ENCODE measurements around the gene TMEM50B. TPM values are rescaled to one million over a fixed set of nuclear protein-coding genes. Genes with fewer than 3 reads are reported as not detected.
"Not testable (repeated sequence)": the region's sequence is repeated elsewhere in the genome, so short reads cannot be mapped to it uniquely, and the experiment has no call there.

The TMEM50B gene
- total RNA-seq, 1 donor from 2014 or later, result 32.0 TPM

DNA sequence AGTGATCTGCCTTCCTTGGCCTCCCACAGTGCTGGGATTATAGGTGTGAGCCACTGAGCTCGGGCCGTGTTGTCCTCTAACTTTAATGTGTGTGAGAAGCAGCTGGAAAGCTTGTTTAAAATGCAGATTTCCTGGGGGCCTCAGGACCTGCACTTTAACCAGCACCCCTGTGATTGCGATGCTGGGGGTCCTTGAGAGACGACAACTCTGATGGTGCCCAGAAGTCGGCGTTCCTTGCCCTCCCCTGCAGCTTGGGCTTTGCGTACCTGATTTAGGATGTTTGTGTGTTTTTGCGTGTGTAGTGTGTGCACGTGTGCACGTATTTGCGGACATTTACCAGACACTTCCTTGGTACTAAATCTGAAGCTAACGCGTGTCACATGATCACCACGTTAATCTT, 65.7 kb downstream of the TMEM50B start:
- H3K4me3 ChIP-seq (ENCODE audit: low read depth, low read length), result no peak overlapping the region
- TF ChIP-seq, protein P1, sequence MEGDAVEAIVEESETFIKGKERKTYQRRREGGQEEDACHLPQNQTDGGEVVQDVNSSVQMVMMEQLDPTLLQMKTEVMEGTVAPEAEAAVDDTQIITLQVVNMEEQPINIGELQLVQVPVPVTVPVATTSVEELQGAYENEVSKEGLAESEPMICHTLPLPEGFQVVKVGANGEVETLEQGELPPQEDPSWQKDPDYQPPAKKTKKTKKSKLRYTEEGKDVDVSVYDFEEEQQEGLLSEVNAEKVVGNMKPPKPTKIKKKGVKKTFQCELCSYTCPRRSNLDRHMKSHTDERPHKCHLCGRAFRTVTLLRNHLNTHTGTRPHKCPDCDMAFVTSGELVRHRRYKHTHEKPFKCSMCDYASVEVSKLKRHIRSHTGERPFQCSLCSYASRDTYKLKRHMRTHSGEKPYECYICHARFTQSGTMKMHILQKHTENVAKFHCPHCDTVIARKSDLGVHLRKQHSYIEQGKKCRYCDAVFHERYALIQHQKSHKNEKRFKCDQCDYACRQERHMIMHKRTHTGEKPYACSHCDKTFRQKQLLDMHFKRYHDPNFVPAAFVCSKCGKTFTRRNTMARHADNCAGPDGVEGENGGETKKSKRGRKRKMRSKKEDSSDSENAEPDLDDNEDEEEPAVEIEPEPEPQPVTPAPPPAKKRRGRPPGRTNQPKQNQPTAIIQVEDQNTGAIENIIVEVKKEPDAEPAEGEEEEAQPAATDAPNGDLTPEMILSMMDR (IDR thresholded peaks at IDR 0.05; ENCODE audit: insufficient read depth, low read length, poor library complexity, severe bottlenecking), result no peak

DNA sequence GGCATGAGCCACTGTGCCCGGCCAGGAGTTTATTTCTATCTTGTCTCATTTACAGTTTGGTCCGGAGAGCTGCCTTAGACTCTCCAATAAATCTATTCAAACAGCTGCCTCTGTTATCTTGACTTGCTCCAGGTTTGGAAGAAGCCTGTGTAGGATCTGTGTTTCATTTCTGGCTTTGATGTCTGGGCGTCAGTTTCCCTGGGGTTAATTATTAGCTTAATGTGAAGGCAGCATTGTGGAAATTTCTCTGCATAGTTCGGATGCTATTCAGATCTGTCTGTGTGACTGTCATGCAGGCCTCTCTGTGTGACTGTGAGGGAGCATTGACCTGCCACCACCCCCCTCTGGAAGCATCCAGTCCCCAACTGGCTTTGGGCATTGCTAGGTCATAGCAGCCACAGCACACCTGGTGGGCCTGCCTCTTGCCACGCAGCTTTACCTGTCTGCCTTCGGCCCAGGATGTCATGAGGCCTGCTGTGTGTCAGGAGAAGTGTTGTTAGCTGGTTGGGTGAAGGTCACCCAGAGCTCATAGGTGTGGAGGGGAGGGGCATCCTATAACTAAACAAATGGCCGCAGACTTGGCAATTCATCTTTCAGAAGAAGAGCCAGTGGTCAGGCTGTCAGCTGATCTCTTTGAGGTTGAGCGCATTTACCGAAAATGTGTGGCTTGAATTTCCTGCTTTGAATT, 66.8 kb downstream of the TMEM50B start:
- no peak for DNase-seq (ENCODE audit: low read depth)
- TF ChIP-seq, protein P1 (IDR thresholded peaks at IDR 0.05; ENCODE audit: insufficient read depth, low read length, poor library complexity, severe bottlenecking), result no peak
- H3K4me3 ChIP-seq (ENCODE audit: low read depth, low read length), result no peak overlapping the region
- H3K27me3 ChIP-seq (ENCODE audit: control insufficient read depth, insufficient read depth, low read length), result no peaks in the 10 kb centered on the region
- peaks cover 1% of the 10 kb centered on the region for H3K36me3 ChIP-seq (ENCODE audit: control insufficient read depth, insufficient read depth, low read length)

More for the DNA sequence above, 65.7 kb downstream of the TMEM50B start:
- H3K27me3 ChIP-seq (ENCODE audit: control insufficient read depth, insufficient read depth, low read length), result no peaks in the 10 kb centered on the region
- DNase-seq (ENCODE audit: low read depth), result no peak
- peaks cover 1% of the 10 kb centered on the region for H3K36me3 ChIP-seq (ENCODE audit: control insufficient read depth, insufficient read depth, low read length)

DNA sequence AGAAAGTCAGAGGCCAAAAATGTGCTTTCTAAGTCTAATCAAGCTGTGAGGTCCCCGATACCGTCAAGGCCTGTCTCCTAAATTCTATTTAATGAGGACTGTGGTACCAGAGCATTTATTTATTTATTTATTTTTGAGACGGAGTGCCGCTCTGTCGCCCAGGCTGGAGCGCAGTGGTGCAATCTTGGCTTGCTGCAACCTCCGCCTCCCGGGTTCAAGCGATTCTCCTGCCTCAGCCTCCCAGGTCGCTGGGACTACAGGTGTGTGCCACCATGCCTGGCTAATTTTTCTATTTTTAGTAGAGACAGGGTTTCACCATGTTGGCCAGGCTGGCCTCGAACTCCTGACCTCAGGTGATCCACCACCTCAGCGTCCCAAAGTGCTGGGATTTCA, 67.3 kb downstream of the TMEM50B start:
- not testable (repeated sequence) for H3K27me3 ChIP-seq (ENCODE audit: control insufficient read depth, insufficient read depth, low read length); H3K4me3 ChIP-seq (ENCODE audit: low read depth, low read length); H3K36me3 ChIP-seq (ENCODE audit: control insufficient read depth, insufficient read depth, low read length); DNase-seq (ENCODE audit: low read depth)

DNA sequence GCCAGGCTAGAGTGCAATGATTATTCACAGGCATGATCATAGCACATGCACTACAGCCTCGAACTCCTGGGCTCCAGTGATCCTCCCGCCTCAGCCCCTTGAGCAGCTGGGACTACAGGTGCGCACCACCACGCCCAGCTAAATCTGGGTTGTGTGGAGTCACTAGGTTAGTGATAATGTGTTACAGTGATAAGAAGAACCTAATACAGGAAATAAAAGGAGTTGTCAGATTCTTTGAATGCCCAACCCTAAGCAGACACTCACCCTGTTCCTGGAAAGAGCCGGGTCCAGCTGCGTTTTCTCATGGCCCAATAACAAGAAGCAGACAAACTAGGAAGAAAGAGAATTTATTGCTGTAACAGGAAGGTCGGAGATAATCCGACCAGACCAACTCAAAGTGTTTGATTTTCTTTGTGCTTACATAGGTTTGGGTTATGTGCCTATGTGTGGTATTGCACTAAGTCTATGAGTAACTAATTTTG, 67.8 kb downstream of the TMEM50B start:
- DNase-seq (ENCODE audit: low read depth), result no peak
- no peaks in the 10 kb centered on the region for H3K36me3 ChIP-seq (ENCODE audit: control insufficient read depth, insufficient read depth, low read length)
- no peaks in the 10 kb centered on the region for H3K27me3 ChIP-seq (ENCODE audit: control insufficient read depth, insufficient read depth, low read length)
- H3K4me3 ChIP-seq (ENCODE audit: low read depth, low read length), result no peak overlapping the region
- TF ChIP-seq, protein P1 (IDR thresholded peaks at IDR 0.05; ENCODE audit: insufficient read depth, low read length, poor library complexity, severe bottlenecking), result no peak

DNA sequence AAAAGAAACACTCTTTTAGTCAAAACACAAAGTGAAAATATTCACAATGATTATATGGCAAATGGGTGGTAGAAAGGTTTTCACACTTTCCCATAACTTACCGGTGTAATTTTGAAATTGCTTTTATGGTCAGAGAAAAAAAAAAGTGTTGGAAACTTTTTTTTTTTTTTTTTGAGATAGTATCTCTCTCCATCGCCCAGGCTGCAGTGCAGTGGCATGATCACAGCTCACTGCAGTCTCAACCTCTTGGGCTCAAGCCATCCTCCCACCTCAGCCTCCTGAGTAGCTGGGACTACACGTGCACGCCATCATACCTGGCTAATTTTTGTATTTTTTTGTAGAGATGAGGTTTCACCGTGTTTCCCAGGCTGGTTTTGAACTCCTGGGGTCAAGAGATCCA, 73.3 kb downstream of the TMEM50B start:
- no peak overlapping the region for H3K4me3 ChIP-seq (ENCODE audit: low read depth, low read length)
- H3K27me3 ChIP-seq (ENCODE audit: control insufficient read depth, insufficient read depth, low read length), result no peaks in the 10 kb centered on the region
- TF ChIP-seq, protein P1 (IDR thresholded peaks at IDR 0.05; ENCODE audit: insufficient read depth, low read length, poor library complexity, severe bottlenecking), result no peak
- no peaks in the 10 kb centered on the region for H3K36me3 ChIP-seq (ENCODE audit: control insufficient read depth, insufficient read depth, low read length)
- DNase-seq (ENCODE audit: low read depth), result no peak

DNA sequence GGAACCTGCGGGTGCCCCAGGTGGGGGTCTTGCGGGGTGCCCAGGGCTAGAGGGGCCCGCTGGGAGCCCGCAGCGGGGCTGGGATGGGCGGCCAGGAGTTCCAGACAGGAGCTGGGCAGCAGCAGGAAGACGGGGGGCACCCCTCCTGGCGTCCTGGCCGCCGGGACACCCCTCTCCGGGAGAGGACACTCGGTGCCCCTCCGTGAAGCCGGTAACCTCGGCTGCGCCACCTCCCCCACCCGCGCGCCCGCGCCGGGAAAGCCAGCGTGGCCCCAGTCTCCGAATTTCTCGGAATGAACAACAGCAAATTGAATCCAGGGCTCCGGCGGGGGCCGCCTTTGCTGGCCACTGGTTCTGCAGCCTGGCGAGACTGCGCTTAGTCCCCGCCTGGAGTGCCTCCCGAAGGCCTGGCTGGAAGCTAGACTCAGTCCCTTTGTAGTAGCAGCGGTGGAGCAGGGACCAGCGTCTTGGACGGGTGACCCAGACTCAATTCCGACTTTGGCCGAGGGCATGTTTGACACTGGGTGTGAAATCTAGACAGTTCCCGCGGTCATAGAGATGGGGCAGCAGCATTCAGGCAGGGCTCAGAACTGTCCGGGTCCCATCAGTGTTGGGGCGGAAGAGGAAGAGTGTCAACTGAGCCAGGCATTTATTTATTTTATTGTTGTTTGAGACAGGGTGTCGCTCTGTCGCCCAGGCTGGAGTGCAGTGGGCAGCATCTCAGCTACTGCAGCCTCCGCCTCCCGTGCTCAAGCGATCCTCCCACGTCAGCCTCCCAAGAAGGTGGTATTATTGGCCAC, 75.8 kb downstream of the TMEM50B start:
- Histone ChIP-seq H3K36me3 (ENCODE audit: control insufficient read depth, insufficient read depth, low read length) (no peaks in the 10 kb centered on the region), H3K27me3 (ENCODE audit: control insufficient read depth, insufficient read depth, low read length) (no peaks in the 10 kb centered on the region), H3K4me3 (ENCODE audit: low read depth, low read length) (peak overlapping the region; percentile 91)
- TF ChIP-seq, protein P1 (IDR thresholded peaks at IDR 0.05; ENCODE audit: insufficient read depth, low read length, poor library complexity, severe bottlenecking), result no peak
- DNase-seq (ENCODE audit: low read depth), result no peak
